Measurements from ENCODE around the gene UST.

DNA sequence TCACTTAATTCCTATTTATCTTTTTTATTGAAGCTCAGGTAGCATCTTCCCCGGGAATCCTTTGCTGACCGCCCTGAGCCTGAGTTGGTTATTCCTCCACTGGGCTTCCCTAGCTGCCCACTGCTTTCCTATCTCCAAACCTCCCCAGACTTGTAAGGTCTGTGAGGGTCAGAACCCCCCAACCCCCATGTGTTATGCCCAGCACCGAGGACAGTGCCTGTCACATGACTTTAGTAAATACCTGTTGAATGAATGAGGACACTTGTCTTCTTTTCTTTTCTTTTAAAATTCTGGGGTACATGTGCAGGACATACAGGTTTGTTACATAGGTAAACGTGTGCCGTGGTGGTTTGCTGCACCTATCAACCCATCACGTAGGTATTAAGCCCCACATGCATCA is 105.9 kb downstream of the UST start:
- TF ChIP-seq POLR2A (IDR thresholded peaks at IDR 0.05; ENCODE audit: low read length), result no peak
- no peak for TF ChIP-seq GATA1 (IDR thresholded peaks at IDR 0.05; ENCODE audit: low read depth, low read length)

Measured in erythroblast (primary cell).